ENCODE data around the gene DLGAP1.

- TF ChIP-seq EP300 (IDR thresholded peaks at IDR 0.05; ENCODE audit: borderline replicate concordance in 1 of 2, low read depth in 2 of 2, low read length in 2 of 2) (no peak), TBP (IDR thresholded peaks at IDR 0.05; ENCODE audit: low read depth, low read length) (no peak), CTCF (IDR thresholded peaks at IDR 0.05; ENCODE audit: control extremely low read depth in 1 of 3, insufficient read depth in 1 of 3, low read depth in 1 of 3, low read length in 3 of 3) (no peak), HDAC2 (IDR thresholded peaks at IDR 0.05; ENCODE audit: borderline replicate concordance in 1 of 2, low read depth in 2 of 2, low read length in 2 of 2) (no peak), POLR2A (IDR thresholded peaks at IDR 0.05; ENCODE audit: control extremely low read depth in 1 of 2, low read depth in 2 of 2, low read length in 2 of 2) (peak; percentile 72 to 85)
Observed at GRCh38 chr18:3604235-3604497, 850.9 kb downstream of the DLGAP1 start.
